Measurements from ENCODE around the gene CDH23.
A peak's percentile ranks its signal among the peaks of the same experiment; 100 is the strongest.

CDH23 gene

DNA sequence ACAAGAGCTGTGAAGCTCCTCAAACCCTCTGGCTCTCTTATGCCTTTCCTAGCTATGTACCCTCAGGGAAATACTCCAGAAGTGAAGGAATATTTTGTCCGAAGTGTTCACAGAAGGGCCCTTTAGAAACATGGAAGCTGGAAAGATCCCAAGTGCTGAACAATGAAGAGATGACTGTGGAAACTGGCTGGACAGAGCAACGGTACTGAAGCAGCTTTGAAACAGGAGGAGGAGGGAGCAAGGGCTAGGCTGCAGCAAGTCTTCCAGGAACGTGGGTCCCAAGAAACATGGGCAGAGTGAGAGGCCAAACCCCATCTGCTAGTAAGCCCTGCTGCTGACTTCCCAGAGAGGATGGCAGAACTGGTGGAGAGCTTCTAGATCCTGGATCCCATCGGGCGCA lies 457.3 kb downstream of the CDH23 start:
- no peaks in the 10 kb centered on the region for H3K36me3 ChIP-seq (ENCODE audit: control insufficient read depth, insufficient read depth, low read length)
- no peaks in the 10 kb centered on the region for H3K9me3 ChIP-seq (ENCODE audit: control insufficient read depth, insufficient read depth, low read length)
- 0 out of 2 replicates have a peak, but pooled peaks cover 4% of the 10 kb centered on the region for H3K4me1 ChIP-seq (ENCODE audit: control insufficient read depth, insufficient read depth, low read length)
- H3K27ac ChIP-seq (ENCODE audit: low read depth, low read length): no peak overlapping the region
- H3K9ac ChIP-seq (ENCODE audit: low read depth, low read length): no peak overlapping the region
- H3K27me3 ChIP-seq (ENCODE audit: control insufficient read depth, insufficient read depth, low read length): no peaks in the 10 kb centered on the region
- no peak overlapping the region for H3K4me3 ChIP-seq (ENCODE audit: low read depth, low read length)

DNA sequence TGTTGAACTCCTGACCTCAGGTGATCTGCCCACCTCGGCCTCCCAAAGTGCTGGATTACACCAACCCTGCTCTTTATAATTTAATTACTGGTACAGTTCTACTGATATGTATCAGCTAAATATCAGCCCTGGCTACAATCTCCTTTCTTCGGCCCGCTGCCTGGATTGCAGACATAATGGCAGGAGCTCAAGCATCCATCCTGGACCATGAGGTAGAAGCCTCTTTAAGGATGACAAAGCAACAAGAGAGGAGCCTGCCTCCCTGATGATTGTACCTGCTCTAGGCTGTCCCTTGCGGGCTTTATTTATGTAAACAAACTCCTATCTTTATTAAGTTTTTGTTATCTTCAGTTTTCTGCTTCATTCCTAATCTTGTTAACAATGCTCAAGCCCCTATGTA lies 459.9 kb downstream of the CDH23 start:
- Histone ChIP-seq H3K27me3 (ENCODE audit: control insufficient read depth, insufficient read depth, low read length) (no peaks in the 10 kb centered on the region), H3K9me3 (ENCODE audit: control insufficient read depth, insufficient read depth, low read length) (no peaks in the 10 kb centered on the region), H3K4me1 (ENCODE audit: control insufficient read depth, insufficient read depth, low read length) (peaks cover 13% of the 10 kb centered on the region), H3K36me3 (ENCODE audit: control insufficient read depth, insufficient read depth, low read length) (no peaks in the 10 kb centered on the region), H3K27ac (ENCODE audit: low read depth, low read length) (no peak overlapping the region), H3K4me3 (ENCODE audit: low read depth, low read length) (no peak overlapping the region), H3K9ac (ENCODE audit: low read depth, low read length) (no peak overlapping the region)

DNA sequence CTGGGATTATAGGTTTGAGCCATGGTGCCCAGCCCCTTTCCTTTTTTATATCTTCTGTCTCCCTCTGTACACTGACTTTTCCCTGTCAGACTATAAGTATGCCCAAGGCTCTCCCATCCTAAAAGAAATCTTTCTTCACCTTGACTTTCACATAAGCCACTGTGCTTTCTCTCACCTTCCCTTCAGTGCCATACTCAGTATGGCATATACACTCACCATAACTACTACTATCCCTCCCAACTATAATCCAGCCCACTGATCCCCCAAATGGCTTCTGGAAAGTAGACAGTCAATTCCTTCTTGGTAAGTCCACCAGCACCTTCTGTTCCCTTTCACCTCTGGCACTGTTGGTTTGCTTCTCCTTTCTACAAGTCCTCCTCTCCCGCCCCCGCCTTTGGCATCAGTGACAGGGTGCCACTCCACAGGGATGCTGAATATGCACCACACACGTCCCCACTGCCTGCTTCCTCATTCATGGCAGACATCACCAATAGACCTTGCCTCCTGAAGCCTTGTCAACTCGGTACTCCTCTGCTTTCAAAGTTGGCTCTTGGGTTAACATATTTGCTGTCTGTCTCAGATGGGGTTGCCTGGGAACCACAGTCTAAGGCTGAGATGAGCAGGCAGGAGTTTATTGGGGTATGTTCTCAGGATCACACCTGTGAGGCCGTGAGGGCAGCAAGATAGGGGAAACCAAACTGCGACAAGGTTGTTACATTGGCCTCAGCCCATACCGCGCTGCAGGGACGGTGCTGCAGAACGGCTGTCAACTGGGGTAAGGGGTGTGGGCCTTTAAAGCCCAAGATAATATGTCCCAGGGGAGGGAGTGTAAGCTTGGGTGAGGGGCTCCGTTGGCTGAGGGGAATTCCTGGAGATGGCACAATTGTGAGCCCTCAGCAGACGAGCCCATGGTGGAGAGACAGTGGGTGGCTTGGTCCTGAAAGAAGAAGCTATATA lies 461.5 kb downstream of the CDH23 start:
- H3K9me3 ChIP-seq (ENCODE audit: control insufficient read depth, insufficient read depth, low read length): no peaks in the 10 kb centered on the region
- H3K27ac ChIP-seq (ENCODE audit: low read depth, low read length): no peak overlapping the region
- no peak overlapping the region for H3K9ac ChIP-seq (ENCODE audit: low read depth, low read length)
- H3K36me3 ChIP-seq (ENCODE audit: control insufficient read depth, insufficient read depth, low read length): no peaks in the 10 kb centered on the region
- no peak overlapping the region for H3K4me3 ChIP-seq (ENCODE audit: low read depth, low read length)
- no peaks in the 10 kb centered on the region for H3K27me3 ChIP-seq (ENCODE audit: control insufficient read depth, insufficient read depth, low read length)
- peaks cover 13% of the 10 kb centered on the region for H3K4me1 ChIP-seq (ENCODE audit: control insufficient read depth, insufficient read depth, low read length)

DNA sequence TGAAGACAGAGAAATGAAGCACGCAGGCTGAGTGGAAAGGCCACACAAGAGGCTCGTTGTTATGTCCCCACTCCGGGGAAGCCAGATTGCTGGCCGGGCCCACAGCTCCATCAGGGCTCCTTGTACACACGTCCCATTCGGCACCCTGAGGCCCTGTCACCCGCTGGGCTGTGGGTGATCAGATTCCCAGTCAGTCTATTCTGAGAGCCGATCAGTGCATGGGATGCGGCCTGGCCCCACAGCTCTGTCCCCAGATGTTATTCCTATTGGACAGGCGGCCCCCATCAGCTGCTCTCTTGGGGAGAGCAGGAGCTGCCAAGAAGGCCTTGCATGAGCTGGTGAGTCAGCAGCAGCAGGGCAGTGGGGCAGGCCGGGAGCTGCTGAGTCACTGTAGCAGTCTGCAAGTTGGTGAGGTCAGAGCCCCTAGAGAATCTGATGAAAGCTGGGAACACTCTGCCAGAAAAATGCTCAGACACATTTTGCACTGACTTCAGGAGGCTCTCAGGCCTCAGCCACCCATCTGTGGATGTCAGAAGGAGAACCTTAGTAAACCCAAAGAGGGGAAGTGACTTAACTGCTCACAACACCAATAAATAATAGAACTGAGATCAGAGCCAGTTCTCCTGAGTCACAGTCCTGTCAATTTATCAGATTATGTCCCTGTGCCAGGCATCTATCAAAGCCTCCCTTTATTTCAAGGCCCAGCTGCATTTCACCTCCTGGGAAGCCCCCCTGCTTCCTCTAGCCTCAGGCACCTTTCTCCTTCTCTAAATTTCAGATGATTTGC lies 463.7 kb downstream of the CDH23 start:
- Histone ChIP-seq H3K4me1 (ENCODE audit: control insufficient read depth, insufficient read depth, low read length) (peaks cover 13% of the 10 kb centered on the region), H3K4me3 (ENCODE audit: low read depth, low read length) (no peak overlapping the region), H3K9me3 (ENCODE audit: control insufficient read depth, insufficient read depth, low read length) (no peaks in the 10 kb centered on the region), H3K27me3 (ENCODE audit: control insufficient read depth, insufficient read depth, low read length) (no peaks in the 10 kb centered on the region), H3K27ac (ENCODE audit: low read depth, low read length) (peak overlapping the region; percentile 92), H3K36me3 (ENCODE audit: control insufficient read depth, insufficient read depth, low read length) (no peaks in the 10 kb centered on the region), H3K9ac (ENCODE audit: low read depth, low read length) (peak overlapping the region; percentile 38; the same call in 1 of the 2 replicates)

DNA sequence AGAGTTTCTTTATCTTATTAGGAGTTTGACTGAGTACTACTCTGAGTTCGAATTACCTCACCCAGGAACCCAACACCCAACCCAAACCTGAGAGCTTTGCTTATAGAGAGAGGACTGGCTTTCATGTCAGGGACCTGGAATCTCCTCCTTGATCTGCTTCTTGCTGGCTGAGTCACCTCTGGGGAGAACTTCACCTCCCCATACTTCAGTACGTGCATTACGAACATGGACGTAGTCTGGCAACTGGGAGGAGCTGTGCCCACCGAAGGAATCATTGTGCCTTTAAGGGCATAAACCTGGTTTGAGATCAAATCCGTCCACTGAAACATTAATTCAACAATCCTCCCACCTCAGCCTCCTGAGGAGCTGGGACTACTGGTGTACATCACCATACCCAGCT lies 466.5 kb downstream of the CDH23 start:
- no peaks in the 10 kb centered on the region for H3K27me3 ChIP-seq (ENCODE audit: control insufficient read depth, insufficient read depth, low read length)
- H3K27ac ChIP-seq (ENCODE audit: low read depth, low read length): no peak overlapping the region
- no peak overlapping the region for H3K4me3 ChIP-seq (ENCODE audit: low read depth, low read length)
- H3K4me1 ChIP-seq (ENCODE audit: control insufficient read depth, insufficient read depth, low read length): peaks cover 13% of the 10 kb centered on the region
- H3K36me3 ChIP-seq (ENCODE audit: control insufficient read depth, insufficient read depth, low read length): no peaks in the 10 kb centered on the region
- H3K9ac ChIP-seq (ENCODE audit: low read depth, low read length): no peak overlapping the region
- no peaks in the 10 kb centered on the region for H3K9me3 ChIP-seq (ENCODE audit: control insufficient read depth, insufficient read depth, low read length)

DNA sequence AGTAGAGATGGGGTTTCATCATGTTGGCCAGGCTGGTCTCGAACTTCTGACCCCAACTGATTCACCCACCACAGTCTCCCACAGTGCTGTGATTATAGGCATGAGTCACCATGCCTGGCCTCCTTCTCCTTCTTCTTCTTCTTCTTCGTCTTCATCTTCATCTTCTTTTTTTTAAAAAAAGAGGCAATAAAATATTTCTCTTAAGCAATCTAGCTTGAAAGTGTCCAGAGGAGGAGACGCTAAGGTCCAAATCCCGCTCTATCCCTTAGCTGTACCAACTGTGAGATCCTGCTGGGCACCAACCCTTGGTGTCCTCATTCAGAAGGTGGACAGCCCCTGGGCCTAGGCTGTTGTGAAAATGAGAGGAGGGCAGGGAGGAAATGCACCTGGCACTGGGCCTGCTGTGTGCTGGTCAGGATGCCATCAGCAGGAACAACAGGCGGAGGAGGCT lies 468.2 kb downstream of the CDH23 start:
- Histone ChIP-seq H3K4me3 (ENCODE audit: low read depth, low read length) (no peak overlapping the region), H3K27ac (ENCODE audit: low read depth, low read length) (no peak overlapping the region), H3K27me3 (ENCODE audit: control insufficient read depth, insufficient read depth, low read length) (no peaks in the 10 kb centered on the region), H3K9ac (ENCODE audit: low read depth, low read length) (no peak overlapping the region), H3K4me1 (ENCODE audit: control insufficient read depth, insufficient read depth, low read length) (peaks cover 11% of the 10 kb centered on the region), H3K36me3 (ENCODE audit: control insufficient read depth, insufficient read depth, low read length) (no peaks in the 10 kb centered on the region), H3K9me3 (ENCODE audit: control insufficient read depth, insufficient read depth, low read length) (no peaks in the 10 kb centered on the region)
